GM21526 (cell line): Measurements from ENCODE around the gene JPH3.

Experiments used
- ATAC-seq: cut with Tn5 transposase; IDR thresholded peaks from one replicate; pipeline ENCODE4 v1.9.1; 2021; ENCODE audit warnings: moderate library complexity; ENCODE audit not compliant: unreplicated experiment, low FRiP score

The JPH3 gene

GRCh38 chr16:87692176-87692575 lies 89.9 kb downstream of the JPH3 start:
- no peak for ATAC-seq

GRCh38 chr16:87692756-87693155 lies 90.4 kb downstream of the JPH3 start:
- ATAC-seq: no peak

DNA sequence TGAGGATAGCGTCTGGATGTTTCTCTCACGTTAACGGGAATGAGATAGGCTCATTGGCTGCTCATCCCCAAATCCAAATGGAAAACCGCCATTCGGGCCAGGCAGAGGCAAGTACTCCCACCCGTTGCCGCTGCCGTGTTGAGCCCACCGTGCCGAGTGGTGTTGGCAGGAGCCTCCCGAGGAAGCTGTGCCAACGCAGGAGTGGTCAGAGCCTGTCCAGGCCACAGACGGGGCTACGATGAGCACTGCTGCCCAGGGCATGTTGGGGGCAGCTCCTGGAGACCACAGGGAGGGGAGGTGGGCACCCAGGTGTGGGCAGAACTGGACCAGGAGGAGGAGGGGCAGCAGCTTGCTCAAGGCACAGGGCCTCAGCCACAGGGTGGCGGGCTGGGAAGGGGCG lies 91.5 kb downstream of the JPH3 start:
- ATAC-seq: no peak

- ATAC-seq: no peak
These were observed 92.3 kb downstream of the JPH3 start for GRCh38 chr16:87694441-87695125.

DNA sequence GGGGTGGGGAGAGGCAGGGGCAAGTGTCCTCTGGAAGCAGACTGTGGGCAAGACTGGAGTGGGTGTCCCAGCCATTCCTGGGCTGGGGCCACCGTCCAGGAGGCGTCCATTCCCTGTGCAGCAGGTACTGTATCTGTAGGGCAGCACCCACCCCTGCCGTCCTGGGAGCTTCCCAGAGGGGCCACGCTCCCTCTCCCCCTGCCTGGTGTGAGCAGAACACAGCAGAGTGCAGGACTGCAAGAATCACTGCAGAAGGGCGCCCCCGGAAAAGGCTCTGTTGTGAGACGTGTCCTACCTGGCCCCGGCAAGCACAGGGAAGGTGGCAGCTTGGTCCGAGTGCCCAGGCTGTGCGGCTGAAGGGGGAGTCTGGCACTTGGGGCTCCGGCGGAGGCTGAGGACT lies 93.2 kb downstream of the JPH3 start:
- ATAC-seq: no peak

DNA sequence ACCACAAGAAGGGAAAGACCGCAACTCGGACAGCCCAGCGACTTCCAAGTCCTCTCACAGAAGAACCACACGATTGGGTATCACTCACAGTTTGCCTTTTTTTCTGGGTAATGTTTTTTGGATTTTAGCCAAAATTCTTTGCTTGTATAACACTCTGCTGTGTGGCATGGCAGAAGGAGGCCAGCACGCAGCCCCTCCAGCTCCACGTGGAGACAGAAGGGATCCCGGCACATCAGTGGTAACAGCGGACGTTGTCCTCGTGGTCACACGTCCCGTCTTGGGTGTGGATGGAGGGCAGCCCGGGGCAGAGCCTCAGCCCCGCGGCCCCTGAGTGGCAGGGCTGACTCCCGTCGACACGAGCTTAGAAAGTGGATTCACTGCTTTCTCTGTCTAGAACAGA lies 94.4 kb downstream of the JPH3 start:
- no peak for ATAC-seq

DNA sequence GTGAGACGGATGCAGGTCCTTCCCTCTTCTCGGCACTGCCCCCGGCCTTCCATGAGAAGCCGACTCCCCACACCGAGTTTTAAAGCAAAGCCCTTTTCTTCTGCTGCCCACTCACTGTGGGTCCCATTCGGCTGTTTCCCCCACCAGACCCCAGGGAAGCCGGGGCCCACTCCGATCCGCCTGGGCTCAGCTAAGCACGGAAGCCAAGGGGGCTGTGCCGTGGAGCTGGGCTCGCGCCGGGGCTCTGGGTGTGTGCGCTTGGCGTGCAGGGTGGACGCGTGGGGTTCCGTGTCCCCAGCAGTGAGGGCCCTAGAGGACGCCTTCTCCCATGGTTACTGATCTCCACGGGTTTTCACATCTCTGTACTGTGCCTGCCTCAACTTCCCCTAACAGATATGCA lies 94.9 kb downstream of the JPH3 start:
- no peak for ATAC-seq

- ATAC-seq: no peak
These were observed 95.5 kb downstream of the JPH3 start for GRCh38 chr16:87697792-87698191.

DNA sequence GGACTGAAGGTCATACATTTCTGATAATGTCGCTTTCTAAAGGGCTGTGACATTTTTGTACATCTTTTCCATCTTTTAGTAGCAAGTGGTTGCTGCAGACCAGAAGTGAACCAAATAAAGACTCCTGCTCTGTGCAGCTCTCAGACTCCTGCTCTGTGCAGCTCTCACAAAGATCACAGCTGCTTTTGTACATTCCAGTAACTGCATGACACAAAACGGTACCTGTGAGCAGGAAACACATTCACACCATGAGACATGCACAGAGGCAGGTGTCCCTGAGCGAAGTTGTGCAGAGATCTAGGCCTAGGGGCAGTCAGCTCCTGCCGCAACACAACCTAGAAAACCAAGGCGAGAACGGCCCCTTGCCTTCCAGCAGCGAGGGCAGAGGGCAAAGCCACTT lies 95.9 kb downstream of the JPH3 start:
- ATAC-seq: no peak

- ATAC-seq: no peak
These were observed 96.4 kb downstream of the JPH3 start for GRCh38 chr16:87698676-87699199.

DNA sequence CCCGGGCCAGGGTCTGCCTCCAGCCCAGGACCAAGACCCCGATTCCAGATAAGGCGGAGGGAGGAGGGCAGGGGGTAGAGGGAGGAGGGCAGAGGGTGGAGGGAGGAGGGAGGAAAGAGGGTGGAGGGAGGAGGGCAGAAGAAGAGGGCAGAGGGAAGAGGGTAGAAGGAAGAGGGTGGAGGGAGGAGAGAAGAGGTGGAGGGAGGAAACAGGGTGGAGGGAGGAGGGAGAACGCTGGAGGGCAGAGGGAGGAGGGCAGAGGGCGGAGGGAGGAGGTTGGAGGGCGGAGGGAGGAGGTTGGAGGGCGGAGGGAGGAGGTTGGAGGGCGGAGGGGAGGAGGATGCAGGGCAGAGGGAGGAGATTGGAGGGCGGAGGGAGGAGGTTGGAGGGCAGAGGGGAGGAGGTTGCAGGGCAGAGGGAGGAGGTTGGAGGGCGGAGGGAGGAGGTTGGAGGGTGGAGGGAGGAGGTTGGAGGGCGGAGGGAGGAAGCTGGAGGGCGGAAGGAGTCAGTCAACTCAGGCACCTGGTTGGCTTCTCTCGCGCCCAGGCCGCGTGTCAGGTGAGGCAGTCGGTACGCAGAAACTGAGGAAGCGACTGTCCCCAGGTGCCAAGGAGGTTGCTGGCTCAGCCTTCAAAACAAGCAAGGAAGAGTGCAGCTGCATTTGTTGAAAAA lies 98.2 kb downstream of the JPH3 start:
- ATAC-seq: no peak

- no peak for ATAC-seq
These were observed 98.8 kb downstream of the JPH3 start for GRCh38 chr16:87701078-87701460.

GRCh38 chr16:87701505-87701921 lies 99.2 kb downstream of the JPH3 start:
- no peak for ATAC-seq

GRCh38 chr16:87702325-87702811 lies 100.1 kb downstream of the JPH3 start:
- no peak for ATAC-seq

DNA sequence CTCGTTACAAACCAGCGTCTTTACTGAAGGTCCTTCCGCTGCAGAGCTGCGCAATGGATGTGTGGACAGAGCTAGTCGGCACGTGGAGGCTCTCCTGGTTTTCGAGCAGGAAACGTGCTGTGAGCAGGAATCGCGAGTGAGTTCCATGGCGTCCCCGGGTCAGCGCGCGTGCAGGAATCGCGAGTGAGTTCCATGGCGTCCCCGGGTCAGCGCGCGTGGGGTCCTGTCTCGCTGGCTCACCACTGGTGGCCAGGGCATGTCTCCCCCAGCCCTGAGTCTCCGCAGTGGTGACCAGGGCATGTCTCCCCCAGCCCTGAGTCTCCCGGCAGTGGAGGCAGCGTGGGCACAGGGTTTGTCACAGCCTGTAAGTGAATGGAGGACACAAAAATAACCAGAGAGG lies 100.8 kb downstream of the JPH3 start:
- no peak for ATAC-seq

DNA sequence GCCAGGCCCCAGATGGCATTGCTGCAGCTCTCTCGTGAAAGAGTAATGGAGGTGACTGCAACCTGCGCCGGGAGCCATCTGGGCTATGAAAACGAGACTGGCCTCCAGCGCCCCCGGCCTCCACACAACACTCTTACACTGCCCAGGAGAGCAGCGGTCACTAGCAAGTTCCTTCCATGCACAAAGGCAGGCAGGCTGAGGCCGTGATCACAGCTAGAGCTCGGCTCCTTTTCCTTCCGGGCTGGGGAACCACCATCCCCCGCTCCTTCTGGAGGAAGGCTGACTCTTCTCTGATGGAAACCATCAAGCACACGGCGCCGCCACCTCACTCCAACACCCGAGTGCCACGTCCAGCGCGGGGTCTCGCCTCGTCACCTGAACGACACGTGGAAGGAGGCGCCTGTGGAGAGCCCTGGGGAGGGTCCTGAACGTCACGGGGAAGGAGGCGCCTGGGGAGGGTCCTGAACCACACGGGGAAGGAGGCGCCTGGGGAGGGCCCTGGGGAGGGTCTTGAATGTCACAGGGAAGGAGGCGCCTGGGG lies 101.6 kb downstream of the JPH3 start:
- ATAC-seq: no peak

DNA sequence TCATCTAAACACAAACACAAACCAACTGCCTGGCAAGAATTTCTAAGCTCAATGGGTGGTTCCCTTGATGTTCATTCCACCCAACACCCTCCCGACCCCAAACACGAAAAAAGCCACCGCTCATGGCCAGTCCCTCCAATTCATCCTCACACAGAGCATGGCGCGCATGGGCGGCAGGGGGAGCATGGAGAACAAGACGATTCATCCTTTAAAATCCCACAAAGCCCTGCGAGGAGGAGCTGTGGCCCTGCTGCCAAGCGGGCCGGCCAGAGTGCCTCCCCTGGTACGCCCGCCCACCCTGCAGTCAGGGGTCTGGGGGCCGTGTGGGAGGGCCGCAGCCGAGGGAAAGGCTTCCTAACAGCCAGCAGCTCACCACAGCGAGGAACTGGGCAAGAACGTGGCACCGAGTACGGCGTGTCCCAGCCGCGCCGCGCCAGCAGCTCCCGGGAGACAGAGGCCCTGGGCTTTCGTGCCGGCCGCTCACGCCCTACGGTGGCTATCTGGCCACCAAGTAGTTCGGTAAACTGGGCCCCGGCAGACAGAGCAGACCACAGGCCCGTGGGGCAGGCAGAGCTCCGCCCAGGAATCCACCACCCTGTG lies 102.5 kb downstream of the JPH3 start:
- no peak for ATAC-seq

DNA sequence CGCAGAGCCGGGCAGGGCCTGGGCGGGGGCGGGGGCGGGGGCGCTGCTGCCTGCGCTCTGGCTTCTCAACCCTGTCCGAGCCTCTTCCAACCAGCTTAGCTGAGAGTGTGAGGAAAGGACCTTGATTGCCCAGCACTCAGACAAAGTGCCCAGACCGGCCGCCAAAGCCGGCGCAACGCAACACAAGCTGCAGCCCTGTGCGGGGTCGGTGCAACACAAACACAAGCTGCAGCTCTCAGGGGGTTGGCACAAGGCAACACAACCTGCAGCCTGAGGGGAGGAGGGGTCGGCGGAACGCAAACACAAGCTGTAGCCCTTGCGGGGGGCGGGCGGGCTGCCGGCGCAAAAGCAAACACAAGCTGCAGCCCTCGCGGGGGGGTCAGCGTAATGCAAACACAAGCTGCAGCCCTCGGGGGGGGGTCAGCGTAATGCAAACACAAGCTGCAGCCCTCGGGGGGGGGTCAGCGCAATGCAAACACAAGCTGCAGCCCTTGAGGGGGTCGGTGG lies 103.5 kb downstream of the JPH3 start:
- ATAC-seq: no peak

DNA sequence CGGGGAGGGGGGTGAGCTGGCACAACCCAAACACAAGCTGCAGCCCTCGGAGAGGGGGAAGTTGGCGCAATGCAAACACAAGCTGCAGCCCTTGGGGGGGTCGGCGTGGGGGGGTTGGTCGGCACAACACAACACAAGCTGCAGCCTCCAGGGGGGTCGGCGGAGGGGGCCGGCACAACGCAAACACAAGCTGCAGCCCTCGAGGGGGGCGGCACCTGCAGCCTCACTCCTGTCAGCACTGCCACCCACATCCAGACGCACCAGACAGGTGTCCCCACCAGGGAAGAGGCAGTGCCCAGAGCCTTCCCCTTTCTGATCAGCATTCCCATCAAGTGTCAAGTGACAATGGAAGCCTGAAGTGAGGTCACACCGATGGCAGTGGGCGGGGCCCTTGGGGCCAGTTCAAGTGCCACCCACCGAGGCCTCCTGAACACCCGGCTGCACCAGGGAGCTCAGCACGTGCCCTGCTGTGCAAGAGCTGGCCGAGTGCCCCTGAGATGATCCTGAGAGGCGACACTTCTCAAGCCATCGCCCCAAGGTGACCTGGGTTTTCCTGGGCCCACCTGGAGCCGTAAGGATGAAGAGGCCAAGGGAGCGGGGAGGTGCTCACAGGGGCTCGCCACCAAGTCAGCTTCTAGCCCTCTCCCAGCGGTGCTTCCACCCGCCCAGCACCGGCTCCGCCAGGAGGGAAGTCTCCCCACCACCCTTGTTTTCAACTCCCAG lies 104.1 kb downstream of the JPH3 start:
- no peak for ATAC-seq

DNA sequence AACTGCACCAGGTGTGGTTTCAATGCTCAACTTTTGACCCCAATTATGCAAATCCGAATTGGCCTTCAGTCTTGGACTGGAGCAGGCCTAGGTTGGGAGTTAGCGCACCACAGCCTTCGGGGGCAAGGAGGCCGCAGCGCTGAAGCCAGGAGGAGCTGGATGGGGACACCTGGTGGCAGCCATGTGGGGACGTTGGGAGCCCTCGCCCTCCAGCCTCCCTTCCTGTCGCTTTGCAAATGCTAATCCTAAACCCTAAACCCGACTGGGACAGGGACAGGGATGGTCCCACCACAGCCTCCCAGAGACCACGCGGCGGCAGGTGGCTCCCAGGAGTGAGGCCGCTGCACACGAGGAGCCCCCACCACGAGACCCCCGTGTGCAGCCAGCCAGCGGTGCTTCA lies 104.8 kb downstream of the JPH3 start:
- ATAC-seq: no peak
